Esophagus squamous epithelium (tissue), 5 donors: ENCODE results near the gene TGFBR3. TPM values are rescaled to one million over a fixed set of nuclear protein-coding genes. Genes with fewer than 3 reads are reported as not detected.

ENCODE experiments used
- DNase-seq: peaks from one replicate; lab custom pipeline; 2025; lab: John Stamatoyannopoulos, UW
- H3K27ac ChIP-seq, 4 donors: fragments of 200-600 bp; sonication (generic); one replicate each; pipeline ENCODE4 v1.5.1; 2016 to 2019; ENCODE audit warnings: mild to moderate bottlenecking in 1 of 4
- H3K27me3 ChIP-seq, 4 donors: fragments of 200-600 bp; sonication (generic); 1 replicate in 3 of 4; 2 replicates in 1 of 4; pipeline versions ENCODE4 v1.5.1 to v1.6.0; 2017 to 2021; ENCODE audit warnings: antibody characterized with exemption in 1 of 4
- H3K36me3 ChIP-seq, 3 donors: fragments of 200-600 bp; sonication (generic); one replicate each; pipeline ENCODE4 v1.5.1; 2016 to 2019
- H3K4me1 ChIP-seq, 3 donors: fragments of 200-600 bp; sonication (generic); one replicate each; pipeline ENCODE4 v1.5.1; 2017 to 2019
- H3K4me3 ChIP-seq, 4 donors: fragments of 200-600 bp; sonication (generic); 1 replicate in 3 of 4; 2 replicates in 1 of 4; pipeline ENCODE4 v1.5.1; 2016 to 2019; ENCODE audit warnings: mild to moderate bottlenecking in 2 of 4, moderate library complexity in 1 of 4
- H3K9me3 ChIP-seq, 3 donors: fragments of 200-600 bp; sonication (generic); one replicate each; pipeline ENCODE4 v1.5.1; 2016 to 2019
- CTCF ChIP-seq, 6 experiments: fragments of 450-650 bp in 4 of 6; fragments of 200-600 bp in 2 of 6; sonication (generic) in 2 of 6; IDR thresholded peaks; one replicate each; pipeline ENCODE4 v1.5.1; 2016 to 2019; ENCODE audit warnings: antibody characterized with exemption in 6 of 6, mild to moderate bottlenecking in 4 of 6, moderate library complexity in 4 of 6
- POLR2A ChIP-seq, 4 donors: fragments of 450-650 bp; IDR thresholded peaks; one replicate each; pipeline ENCODE4 v1.6.1; 2017; ENCODE audit warnings: antibody characterized with exemption in 4 of 4, mild to moderate bottlenecking in 4 of 4, moderate library complexity in 3 of 4
- WGBS, 2 donors: methylation state at CpG; one replicate each; pipeline ENCODE4 v1.1.5; 2018; 5-methylcytosine and 5-hydroxymethylcytosine counted together
- intact Hi-C: fragments of 100-400 bp; cut with DNase I; formaldehyde crosslinking; loops from one replicate; pipeline ENCODE4 v1.15.0; 2022
- small RNA-seq, 4 donors: library from RNA; depleted of rRNA; stranded (forward); fragments of <200 nt; gene quantifications; one replicate each; pipeline ENCODE3, GENCODE V24; 2016
- total RNA-seq, 4 donors: library from RNA; depleted of rRNA; stranded (reverse); fragments of >200 nt; gene quantifications; one replicate each; pipeline ENCODE4 v1.1.0, GENCODE V29; 2016
- donor health status: DM: yes; HTN: yes; CAD: no.

Gene TGFBR3
- total RNA-seq, 4 donors from 2014 or later: 11.3 to 119 (median 30.7) TPM

DNA sequence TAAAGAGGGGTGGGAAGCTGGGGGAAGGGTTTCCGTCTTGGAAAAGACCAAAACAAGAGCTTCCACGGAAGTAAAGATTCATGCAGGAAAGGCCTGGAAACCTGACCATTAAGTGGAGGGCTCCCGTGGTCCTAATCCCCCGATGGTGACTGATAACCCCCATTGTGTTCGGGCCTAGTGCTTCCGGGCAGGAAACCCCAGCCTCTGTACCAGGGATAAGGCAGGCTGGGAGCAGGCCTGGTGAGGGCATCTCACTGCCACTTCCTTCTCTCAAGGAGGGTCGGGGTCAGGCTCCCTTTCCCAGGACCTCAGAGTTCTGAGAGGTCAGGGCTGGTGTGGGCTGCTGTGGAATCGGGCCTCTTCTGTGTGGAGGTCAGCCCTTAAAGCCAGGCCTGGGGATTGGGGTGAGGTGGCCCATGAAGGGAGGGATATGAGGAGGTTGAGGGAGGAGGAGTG is 248.4 kb downstream of the TGFBR3 start:
- H3K4me1 ChIP-seq: no peaks in the 10 kb centered on the region
- intact Hi-C loops: no loop called here
- no peaks in the 10 kb centered on the region for H3K9me3 ChIP-seq
- no peaks in the 10 kb centered on the region for H3K27me3 ChIP-seq
- H3K27ac ChIP-seq: peak overlapping the region in 1 of 4 donors; percentile 28
- no peak for TF ChIP-seq CTCF (IDR thresholded peaks at IDR 0.05)
- TF ChIP-seq POLR2A (IDR thresholded peaks at IDR 0.05): no peak
- no peaks in the 10 kb centered on the region for H3K36me3 ChIP-seq
- no peak overlapping the region for H3K4me3 ChIP-seq
- no peak for DNase-seq
- WGBS, 2 donors: 57 to 89% methylated on average over 4 to 6 of the region's 8 CpGs

DNA sequence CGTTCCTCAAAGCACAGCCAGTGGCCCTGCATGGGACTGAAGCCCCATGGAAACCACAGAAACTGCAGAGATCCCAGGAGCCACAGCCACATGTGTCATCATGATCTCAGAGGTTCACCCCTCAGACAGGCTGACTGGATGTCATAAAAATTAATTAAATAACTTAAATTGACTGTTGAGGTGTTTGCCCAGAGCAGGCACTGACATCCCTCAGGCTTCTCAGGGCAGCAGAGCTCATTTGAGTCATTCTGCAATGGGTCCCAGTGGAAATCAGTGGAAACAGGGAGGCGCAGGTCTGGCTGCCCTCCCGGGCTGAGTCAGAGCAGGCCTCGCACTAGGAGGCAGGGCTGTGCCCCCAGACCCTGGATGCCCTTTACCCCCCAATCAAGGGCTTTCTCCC is 250.2 kb downstream of the TGFBR3 start:
- Histone ChIP-seq H3K27ac (no peak overlapping the region), H3K4me3 (no peak overlapping the region), H3K4me1 (no peaks in the 10 kb centered on the region), H3K36me3 (no peaks in the 10 kb centered on the region), H3K9me3 (no peaks in the 10 kb centered on the region), H3K27me3 (no peaks in the 10 kb centered on the region)
- TF ChIP-seq POLR2A (IDR thresholded peaks at IDR 0.05) (no peak), CTCF (IDR thresholded peaks at IDR 0.05) (no peak)
- WGBS, 2 donors: 74 to 85% methylated on average over 2 to 3 of the region's 4 CpGs
- DNase-seq: no peak
- intact Hi-C loops: no loop called here

DNA sequence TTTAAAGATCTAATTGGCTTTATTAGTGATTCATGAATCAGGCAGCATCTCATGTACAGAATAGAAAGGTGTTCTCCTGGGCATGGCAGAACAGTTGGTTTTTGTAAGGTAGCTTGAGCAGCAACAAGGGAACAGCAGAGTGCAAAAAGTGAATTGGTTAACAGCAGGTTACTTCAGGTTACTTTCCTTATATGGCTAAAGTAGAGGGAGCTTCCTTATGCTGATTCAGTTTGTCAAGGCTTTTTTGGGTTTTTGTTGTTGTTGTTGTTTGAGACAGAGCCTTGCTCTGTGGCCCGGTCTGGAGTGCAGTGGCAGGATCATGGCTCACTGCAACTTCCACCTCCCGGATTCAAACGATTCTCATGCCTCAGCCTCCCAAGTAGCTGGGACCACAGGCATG is 252.5 kb downstream of the TGFBR3 start:
- whole genome bisulfite sequencing, 2 donors: 82 to 97% methylated on average over 3 of the region's 3 CpGs

GRCh38 chr1:91631718-91632330 is 254.1 kb downstream of the TGFBR3 start:
- 75 to 89% methylated on average over 4 of the region's 4 CpGs for whole genome bisulfite sequencing, 2 donors
- Histone ChIP-seq H3K4me3 (no peak overlapping the region), H3K36me3 (no peaks in the 10 kb centered on the region), H3K4me1 (no peaks in the 10 kb centered on the region), H3K9me3 (no peaks in the 10 kb centered on the region), H3K27me3 (no peaks in the 10 kb centered on the region), H3K27ac (no peak overlapping the region)
- no peak for TF ChIP-seq POLR2A (IDR thresholded peaks at IDR 0.05)
- TF ChIP-seq CTCF (IDR thresholded peaks at IDR 0.05): no peak
- no peak for DNase-seq
- intact Hi-C loops: no loop called here

More for the DNA sequence above, 252.5 kb downstream of the TGFBR3 start:
- Histone ChIP-seq H3K27me3 (no peaks in the 10 kb centered on the region), H3K36me3 (no peaks in the 10 kb centered on the region), H3K9me3 (no peaks in the 10 kb centered on the region), H3K4me1 (no peaks in the 10 kb centered on the region), H3K27ac (no peak overlapping the region), H3K4me3 (no peak overlapping the region)
- DNase-seq: no peak
- intact Hi-C loops: no loop called here
- TF ChIP-seq POLR2A (IDR thresholded peaks at IDR 0.05): no peak
- no peak for TF ChIP-seq CTCF (IDR thresholded peaks at IDR 0.05)

DNA sequence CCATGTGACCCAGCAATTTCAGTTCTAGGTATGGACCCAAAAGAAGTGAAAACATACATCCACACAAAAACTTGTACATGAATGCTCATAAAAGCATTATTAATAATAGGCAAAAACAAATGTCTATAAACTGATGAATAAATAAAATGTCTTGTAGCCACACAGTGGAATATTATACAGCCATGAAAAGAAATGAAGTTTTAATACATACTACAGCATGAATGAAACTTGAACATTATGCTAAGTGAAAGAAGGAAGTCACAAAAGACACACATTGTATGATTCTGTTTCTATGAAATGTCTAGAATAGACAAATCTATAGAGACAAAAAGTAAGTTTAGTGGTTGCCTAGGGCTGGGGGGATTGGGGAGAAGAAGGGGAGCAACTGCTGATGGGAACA is 255.1 kb downstream of the TGFBR3 start:
- no peak overlapping the region for H3K4me3 ChIP-seq
- intact Hi-C loops: no loop called here

More for the DNA sequence above, 255.1 kb downstream of the TGFBR3 start:
- Histone ChIP-seq H3K9me3 (no peaks in the 10 kb centered on the region), H3K27ac (no peak overlapping the region), H3K4me1 (no peaks in the 10 kb centered on the region), H3K36me3 (no peaks in the 10 kb centered on the region), H3K27me3 (no peaks in the 10 kb centered on the region)
- TF ChIP-seq POLR2A (IDR thresholded peaks at IDR 0.05) (no peak), CTCF (IDR thresholded peaks at IDR 0.05) (no peak)
- DNase-seq: no peak

Small RNAs within 50 kb of the gene (small RNA-seq; reads per million reads assigned to genes)
- 0 reads per million in 4 donors for gene RN7SL653P

Other genes starting within 250 kb of the TGFBR3 start
- not detected for gene BRDT, start 63.2 kb upstream of the TGFBR3 start, total RNA-seq
- gene EPHX4, start 143.8 kb upstream of the TGFBR3 start, total RNA-seq: under 1 TPM in 1 of 4 donors, not detected in 3; 0.38 TPM
- gene SETSIP, start 189.3 kb upstream of the TGFBR3 start, total RNA-seq: not detected
- 1 to 10 TPM in 3 of 4 donors, under 1 TPM in 1; 0.83 to 4.0 (median 2.7) TPM for gene BTBD8, start 194.2 kb upstream of the TGFBR3 start, total RNA-seq